SK-N-MC (cell line): ENCODE results near the gene CERKL.

Experiments used
- DNase-seq: peaks from one replicate; pipeline ENCODE4 v3.0.0-alpha.2; 2011; ENCODE audit warnings: low read depth, low spot score
- H3K27ac ChIP-seq: fragments of 200-600 bp; sonication (generic); 2 replicates; pipeline ENCODE4 v1.5.1; 2016; ENCODE audit warnings: mixed run types
- H3K36me3 ChIP-seq: fragments of 200-600 bp; sonication (generic); 2 replicates; pipeline ENCODE4 v1.6.1; 2017; ENCODE audit warnings: antibody characterized with exemption, low read length, mixed read lengths; ENCODE audit not compliant: insufficient read depth
- H3K4me3 ChIP-seq: fragments of 200-600 bp; sonication (generic); 2 replicates; pipeline ENCODE4 v1.5.1; 2016
- H3K9ac ChIP-seq: fragments of 200-600 bp; sonication (generic); 2 replicates; pipeline ENCODE4 v1.8.0; 2017; ENCODE audit warnings: mixed run types, mixed read lengths; ENCODE audit not compliant: insufficient read length
- H3K9me3 ChIP-seq: fragments of 200-600 bp; sonication (generic); 2 replicates; pipeline ENCODE4 v1.6.1; 2017; ENCODE audit warnings: low read depth, mild to moderate bottlenecking, antibody characterized with exemption, low read length, moderate library complexity, mixed read lengths
- EZH2 ChIP-seq: fragments of 200-600 bp; sonication (generic); IDR thresholded peaks from one replicate; pipeline ENCODE4 v1.6.1; 2017; ENCODE audit warnings: antibody characterized with exemption
- FOXP2 ChIP-seq: optimal IDR thresholded peaks from 2 replicates; pipeline ENCODE3; 2011; ENCODE audit warnings: mild to moderate bottlenecking, moderate library complexity; ENCODE audit not compliant: insufficient read depth; ENCODE audit errors: extremely low read length, control extremely low read depth
- POLR2AphosphoS5 ChIP-seq: IDR thresholded peaks from 2 replicates; pipeline ENCODE4 v1.6.1; 2012; ENCODE audit warnings: mild to moderate bottlenecking, low read depth, low read length, borderline replicate concordance

Gene CERKL

GRCh38 chr2:181646415-181646987 is 10.4 kb downstream of the CERKL start:
- H3K4me3 ChIP-seq = no peak overlapping the region
- H3K9ac ChIP-seq = no peak overlapping the region
- no peak for DNase-seq
- no peaks in the 10 kb centered on the region for H3K36me3 ChIP-seq
- H3K27ac ChIP-seq = no peak overlapping the region
- no peak for TF ChIP-seq FOXP2
- no peak for TF ChIP-seq EZH2
- no peak for TF ChIP-seq POLR2AphosphoS5
- H3K9me3 ChIP-seq = no peaks in the 10 kb centered on the region

- Histone ChIP-seq H3K9me3 (no peaks in the 10 kb centered on the region), H3K36me3 (no peaks in the 10 kb centered on the region), H3K4me3 (no peak overlapping the region), H3K27ac (no peak overlapping the region), H3K9ac (no peak overlapping the region)
- TF ChIP-seq EZH2 (no peak), FOXP2 (no peak), POLR2AphosphoS5 (no peak)
- no peak for DNase-seq
Measured at GRCh38 chr2:181643151-181643550, 13.8 kb downstream of the CERKL start.

- H3K36me3 ChIP-seq = no peaks in the 10 kb centered on the region
- no peak overlapping the region for H3K27ac ChIP-seq
- DNase-seq = no peak
- H3K9ac ChIP-seq = no peak overlapping the region
- H3K4me3 ChIP-seq = no peak overlapping the region
- TF ChIP-seq POLR2AphosphoS5 (no peak), FOXP2 (no peak), EZH2 (no peak)
- no peaks in the 10 kb centered on the region for H3K9me3 ChIP-seq
Measured at GRCh38 chr2:181642086-181642485, 14.8 kb downstream of the CERKL start.

- Histone ChIP-seq H3K4me3 (no peak overlapping the region), H3K27ac (no peak overlapping the region), H3K9me3 (no peaks in the 10 kb centered on the region), H3K36me3 (no peaks in the 10 kb centered on the region), H3K9ac (no peak overlapping the region)
- DNase-seq = no peak
- no peak for TF ChIP-seq FOXP2
- TF ChIP-seq POLR2AphosphoS5 = no peak
- no peak for TF ChIP-seq EZH2
Measured at GRCh38 chr2:181639686-181640085, 17.2 kb downstream of the CERKL start.

- TF ChIP-seq POLR2AphosphoS5 (no peak), FOXP2 (no peak)
- DNase-seq = no peak
- no peaks in the 10 kb centered on the region for H3K9me3 ChIP-seq
- H3K36me3 ChIP-seq = no peaks in the 10 kb centered on the region
- H3K9ac ChIP-seq = no peak overlapping the region
- no peak overlapping the region for H3K27ac ChIP-seq
- H3K4me3 ChIP-seq = no peak overlapping the region
Measured at GRCh38 chr2:181632733-181633401, 24.0 kb downstream of the CERKL start.

- no peak overlapping the region for H3K9ac ChIP-seq
- no peak for DNase-seq
- no peak for TF ChIP-seq EZH2
- TF ChIP-seq FOXP2 = no peak
- no peak for TF ChIP-seq POLR2AphosphoS5
- no peak overlapping the region; the same call in 1 of the 2 replicates for H3K27ac ChIP-seq
- H3K4me3 ChIP-seq = no peak overlapping the region
- no peaks in the 10 kb centered on the region for H3K36me3 ChIP-seq
- no peaks in the 10 kb centered on the region for H3K9me3 ChIP-seq
Measured at GRCh38 chr2:181628590-181629585, 28.0 kb downstream of the CERKL start.

GRCh38 chr2:181627545-181627944 is 29.4 kb downstream of the CERKL start:
- peak; percentile 62 for DNase-seq
- Histone ChIP-seq H3K27ac (no peak overlapping the region), H3K9ac (no peak overlapping the region), H3K4me3 (no peak overlapping the region), H3K9me3 (no peaks in the 10 kb centered on the region), H3K36me3 (no peaks in the 10 kb centered on the region)
- TF ChIP-seq EZH2 (no peak), FOXP2 (peak; percentile 47)

- no peaks in the 10 kb centered on the region for H3K36me3 ChIP-seq
- TF ChIP-seq POLR2AphosphoS5 (no peak), FOXP2 (no peak)
- no peak for DNase-seq
- no peak overlapping the region for H3K27ac ChIP-seq
- no peak overlapping the region for H3K9ac ChIP-seq
- no peaks in the 10 kb centered on the region for H3K9me3 ChIP-seq
- H3K4me3 ChIP-seq = no peak overlapping the region
Measured at GRCh38 chr2:181626671-181627070, 30.2 kb downstream of the CERKL start.
